AML-193 (cell line): ENCODE results near the gene CNOT2.
"Not testable (repeated sequence)": the region's sequence is repeated elsewhere in the genome, so short reads cannot be mapped to it uniquely, and the experiment has no call there.

Experiments used
- DNase-seq, 2 experiments: peaks; one replicate each; lab custom pipeline; 2025; lab: John Stamatoyannopoulos, UW

The CNOT2 gene

DNA sequence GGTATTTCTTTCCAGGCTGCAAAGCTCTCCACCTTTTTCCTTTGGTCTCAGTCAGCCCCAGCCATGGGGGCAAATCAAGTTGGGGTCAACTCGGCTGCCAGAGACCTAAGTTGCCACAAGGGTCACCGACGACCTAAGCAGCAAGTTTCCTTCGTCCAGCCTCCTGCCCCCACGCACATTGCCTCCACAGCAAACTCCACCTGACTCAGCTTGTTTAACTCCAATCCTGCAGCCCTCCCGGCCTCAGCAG, 122.1 kb downstream of the CNOT2 start:
- DNase-seq: no peak

DNA sequence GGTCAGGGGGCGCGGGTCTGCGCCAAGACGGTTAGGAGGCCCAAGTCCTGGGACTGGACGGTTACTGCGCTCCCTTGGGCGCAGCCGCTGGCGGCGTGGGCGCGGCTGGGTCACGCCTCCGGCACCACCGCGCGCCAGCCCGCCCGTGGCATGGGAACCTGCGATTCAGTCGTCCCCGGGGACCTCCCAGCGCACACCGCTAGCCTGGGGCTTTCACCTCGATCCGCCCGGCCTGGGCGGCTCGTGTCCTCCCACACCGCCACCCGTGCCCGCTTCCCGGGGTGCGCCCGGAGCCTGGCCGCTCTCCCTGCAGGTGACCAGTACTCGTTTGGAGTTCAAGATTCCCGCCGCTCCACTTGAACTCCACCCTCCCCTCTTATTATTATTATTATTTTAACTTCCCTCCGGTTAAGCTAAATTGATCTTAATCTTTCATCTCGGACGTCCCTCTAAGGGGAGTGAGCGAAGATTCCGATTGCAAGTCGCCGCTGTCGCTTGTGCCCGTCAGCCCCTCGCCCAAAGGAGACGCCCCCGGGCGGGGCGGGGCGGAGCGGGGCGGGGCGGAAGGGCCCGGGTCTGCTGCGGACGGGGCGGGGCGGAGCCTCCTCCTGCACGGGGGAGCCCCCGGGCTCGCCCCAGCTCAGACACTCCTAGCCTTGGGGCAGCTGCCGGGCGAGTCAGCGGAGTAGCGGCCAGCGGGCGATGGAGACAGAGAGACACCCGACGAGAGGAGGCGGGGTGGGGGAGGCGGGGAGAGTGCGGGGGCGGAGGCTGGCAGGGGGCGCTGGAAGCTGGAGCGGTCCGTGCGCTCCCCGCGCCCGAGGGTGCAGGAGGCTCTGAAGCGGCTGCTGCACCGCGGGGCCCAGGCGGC, 122.7 kb downstream of the CNOT2 start, which contains the start of gene KCNMB4:
Gene KCNMB4, plus strand, starts transcription at position 643 of the 871 bp plus-strand sequence. CDS start 445 bp downstream, outside the sequence.
- no peak for DNase-seq

DNA sequence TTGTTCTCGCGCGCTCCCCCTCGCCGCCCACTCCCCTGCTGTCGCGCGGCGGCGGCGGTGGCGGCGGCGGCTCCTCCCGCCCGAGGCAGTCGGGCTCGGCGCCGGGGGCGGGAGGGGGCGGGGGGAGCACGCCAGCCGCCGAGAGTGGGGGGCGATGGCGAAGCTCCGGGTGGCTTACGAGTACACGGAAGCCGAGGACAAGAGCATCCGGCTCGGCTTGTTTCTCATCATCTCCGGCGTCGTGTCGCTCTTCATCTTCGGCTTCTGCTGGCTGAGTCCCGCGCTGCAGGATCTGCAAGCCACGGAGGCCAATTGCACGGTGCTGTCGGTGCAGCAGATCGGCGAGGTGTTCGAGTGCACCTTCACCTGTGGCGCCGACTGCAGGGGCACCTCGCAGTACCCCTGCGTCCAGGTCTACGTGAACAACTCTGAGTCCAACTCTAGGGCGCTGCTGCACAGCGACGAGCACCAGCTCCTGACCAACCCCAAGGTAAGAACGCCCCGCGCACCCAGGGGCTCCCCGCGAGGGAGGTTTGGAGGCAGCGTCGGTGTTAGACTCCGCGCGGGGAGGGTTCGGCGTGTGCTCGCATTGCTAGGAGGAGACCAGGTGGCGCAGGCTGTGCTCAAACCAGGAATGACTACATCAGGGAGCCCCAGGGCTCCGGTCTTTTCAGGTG, 123.5 kb downstream of the CNOT2 start:
- DNase-seq: no peak

DNA sequence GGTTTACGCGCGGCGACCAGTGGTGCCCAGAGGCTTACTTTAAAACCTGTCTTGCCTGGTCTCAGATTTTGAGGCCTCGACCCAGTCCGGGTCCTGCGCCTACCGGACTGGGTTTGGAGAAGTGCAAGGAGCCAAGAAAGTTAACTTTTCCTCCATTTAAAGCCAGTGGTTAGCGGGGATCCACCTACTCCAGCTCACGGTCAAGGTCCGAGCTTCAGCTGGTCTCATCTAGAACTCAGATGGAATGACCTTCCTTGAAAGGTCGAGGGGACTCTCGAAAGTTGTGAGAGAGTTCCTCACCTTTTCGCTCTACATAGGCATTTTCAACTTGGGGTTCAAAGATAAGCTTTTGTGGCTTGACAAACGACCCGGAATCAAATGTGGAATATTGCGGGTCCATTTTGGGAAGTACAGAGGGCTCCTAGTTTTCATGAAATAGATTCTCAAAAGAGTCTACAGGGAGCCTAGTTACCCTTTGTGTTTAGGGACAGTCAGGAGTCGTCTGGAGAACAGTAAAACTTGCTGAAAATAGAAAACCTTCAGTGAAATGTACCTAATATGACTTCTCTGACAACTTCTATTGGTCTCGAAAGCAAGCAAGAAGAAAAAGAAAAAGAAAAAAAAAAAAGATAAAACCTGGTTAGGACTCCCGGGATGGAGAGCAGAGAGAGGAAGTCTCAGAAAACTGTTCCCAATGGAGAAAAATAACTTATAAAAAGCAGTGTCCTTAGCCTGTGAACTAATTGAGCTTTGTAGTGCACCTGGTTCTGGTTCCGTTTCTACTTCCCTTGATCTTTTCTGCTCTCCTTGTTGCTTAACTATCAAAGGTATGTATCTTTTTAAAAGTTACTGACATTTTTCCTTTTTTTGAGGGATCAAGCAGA, 124.3 kb downstream of the CNOT2 start:
- DNase-seq: no peak

DNA sequence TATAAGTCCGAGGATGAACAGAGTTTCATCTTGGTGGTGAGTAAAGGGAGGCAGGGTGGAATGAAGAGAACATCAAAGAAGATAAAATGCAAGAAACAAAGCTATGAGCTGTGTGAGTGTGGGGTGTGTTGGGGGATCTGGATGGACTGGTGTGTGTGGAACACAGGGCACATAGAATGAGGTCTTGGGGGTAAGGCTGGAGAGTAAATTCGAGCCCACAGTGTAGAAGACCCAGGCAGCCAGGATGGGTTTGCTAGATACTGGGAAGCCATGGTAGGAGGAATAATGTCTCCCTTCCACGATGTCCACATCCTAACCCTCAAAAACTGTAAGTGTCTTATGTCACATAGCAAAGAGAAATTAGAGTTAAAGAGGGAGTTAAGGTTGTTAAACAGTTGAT, 129.6 kb downstream of the CNOT2 start:
- DNase-seq: no peak

DNA sequence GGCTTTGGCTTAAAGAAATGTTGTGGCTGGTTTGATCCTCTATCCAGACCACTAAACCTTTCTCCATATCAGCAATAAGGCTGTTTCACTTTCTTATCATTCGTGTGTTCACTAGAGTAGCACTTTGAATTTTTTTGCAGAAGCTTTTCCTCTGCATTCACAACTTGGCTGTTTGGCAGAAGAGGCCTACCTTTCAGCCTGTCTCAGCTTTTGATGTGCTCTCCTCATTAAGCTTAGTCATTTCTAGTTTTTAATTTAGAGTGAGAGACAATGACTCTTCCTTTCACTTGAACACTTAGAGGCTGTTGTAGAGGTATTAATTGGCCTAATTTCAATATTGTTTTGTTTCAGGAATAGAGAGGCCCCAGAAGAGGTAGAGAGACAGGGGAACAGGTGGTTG, 136.6 kb downstream of the CNOT2 start:
- no peak for DNase-seq

DNA sequence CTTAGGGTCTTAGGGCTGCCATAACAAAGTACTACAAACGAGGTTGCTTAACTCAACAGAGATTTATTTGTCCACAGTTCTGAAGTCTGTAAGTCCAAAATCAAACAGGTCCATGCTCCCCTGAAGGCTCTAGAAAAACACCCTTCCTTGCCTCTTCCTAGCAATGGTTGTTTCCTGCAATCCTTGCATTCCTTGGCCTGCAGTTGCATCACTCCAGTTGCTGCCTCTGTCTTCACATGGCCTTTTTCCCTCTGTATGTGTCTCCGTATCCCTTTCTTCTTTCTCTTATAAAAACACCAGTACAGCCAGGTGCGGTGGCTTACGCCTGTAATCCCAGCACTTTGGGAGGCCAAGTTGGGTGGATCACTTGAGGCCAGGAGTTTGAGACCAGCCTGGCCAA, 140.3 kb downstream of the CNOT2 start:
- DNase-seq: no peak

DNA sequence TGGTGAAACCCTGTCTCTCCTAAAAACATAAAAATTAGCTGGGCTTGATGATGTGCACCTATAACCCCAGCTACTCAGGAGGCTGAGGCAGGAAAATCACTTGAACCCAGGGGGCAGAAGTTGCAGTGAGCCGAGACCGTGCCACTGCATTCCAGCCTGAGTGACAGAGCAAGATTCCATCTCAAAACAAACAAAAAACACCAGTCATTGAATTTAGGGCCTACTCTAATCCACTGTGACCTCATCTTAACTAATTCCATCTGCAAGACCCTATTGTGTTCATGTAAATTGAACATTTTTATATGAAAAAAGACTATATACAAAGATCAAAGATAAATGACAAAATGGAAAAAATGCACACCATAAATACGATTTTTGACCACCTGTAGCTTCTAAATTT, 140.7 kb downstream of the CNOT2 start:
- DNase-seq: no peak

DNA sequence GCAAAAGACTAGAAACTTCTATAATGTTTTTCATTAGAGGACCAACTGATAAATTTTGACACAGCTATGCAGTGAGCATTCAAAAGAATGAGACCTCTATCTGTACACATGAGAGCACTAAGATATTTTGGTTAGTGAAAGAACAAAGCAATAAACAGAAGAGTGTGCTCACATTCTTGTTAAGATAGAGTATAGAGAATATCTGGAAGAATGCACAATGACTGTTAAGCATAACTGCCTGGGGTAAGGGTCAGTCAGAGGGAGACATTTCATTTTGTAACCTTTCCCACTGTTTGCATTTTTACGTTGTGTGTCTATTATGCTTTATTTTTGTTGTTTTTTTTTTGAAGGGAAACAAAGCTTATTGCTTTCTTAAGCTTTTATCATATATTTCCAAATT, 143.5 kb downstream of the CNOT2 start:
- DNase-seq: no peak

DNA sequence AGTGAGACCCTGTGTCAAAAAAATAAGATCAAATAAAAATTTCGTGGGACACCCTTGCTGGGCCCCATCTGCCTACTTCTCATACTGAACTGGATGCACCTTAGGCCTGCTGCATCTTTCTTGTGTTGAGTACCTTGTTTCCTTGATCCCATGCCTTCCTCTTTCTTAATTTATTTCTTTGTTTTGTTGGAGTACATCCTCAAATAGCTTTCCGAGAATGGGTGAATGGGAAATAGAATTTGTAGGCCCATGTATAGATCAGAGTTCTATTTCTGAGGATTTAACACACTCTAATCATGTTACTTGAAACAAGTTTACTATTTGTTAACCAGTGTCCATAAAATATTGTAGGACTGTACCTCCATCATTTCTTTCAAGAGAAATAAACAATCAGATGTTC, 146.4 kb downstream of the CNOT2 start:
- no peak for DNase-seq

DNA sequence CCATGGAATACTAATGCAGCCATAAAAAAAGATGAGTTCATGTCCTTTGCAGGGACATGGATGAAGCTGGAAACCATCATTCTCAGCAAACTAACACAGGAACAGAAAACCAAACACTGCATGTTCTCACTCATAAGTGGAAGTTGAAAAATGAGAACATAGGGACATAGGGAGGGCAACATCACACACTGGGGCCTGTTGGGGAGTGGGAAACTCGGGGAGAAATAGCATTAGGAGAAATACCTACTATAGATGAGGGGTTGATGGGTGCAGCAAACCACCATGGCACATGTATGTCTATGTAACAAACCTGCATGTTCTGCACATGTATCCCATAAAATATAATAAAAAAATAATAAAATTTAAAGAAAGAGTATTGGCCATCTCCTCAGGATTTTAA, 149.4 kb downstream of the CNOT2 start:
- DNase-seq: not testable (repeated sequence)

DNA sequence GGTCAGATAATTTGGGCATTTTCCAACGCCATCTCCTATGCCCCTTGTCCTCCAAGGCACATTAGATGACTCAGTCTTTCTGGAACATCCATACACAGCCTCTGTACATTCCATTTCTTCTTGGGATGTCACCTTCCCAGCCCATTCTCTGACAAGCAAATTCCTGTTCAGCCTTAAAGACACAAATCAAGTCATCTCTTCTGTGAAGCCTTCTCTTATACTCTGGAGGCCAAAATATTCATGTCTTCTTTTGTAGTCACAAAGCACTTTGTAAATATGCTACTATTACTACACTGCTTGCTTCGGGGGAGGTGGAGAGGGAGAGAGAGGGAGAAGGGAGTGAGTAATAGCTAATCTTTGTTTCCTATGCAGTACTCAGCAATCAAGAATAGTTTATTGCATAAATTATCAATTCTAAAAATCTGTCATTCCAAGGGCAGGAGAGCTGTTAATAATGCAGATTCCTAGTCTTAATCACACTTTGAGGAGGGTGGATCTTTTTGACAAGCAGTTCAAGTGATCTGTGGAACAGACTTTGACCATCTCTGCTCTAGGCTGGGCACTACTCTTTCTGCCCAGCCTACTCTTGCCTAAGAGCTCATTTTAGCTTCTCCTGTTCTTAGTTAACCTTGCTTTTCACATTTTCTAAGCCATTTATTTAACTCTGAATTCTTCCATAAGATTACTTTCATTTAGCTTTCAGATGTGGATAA, 150.7 kb downstream of the CNOT2 start:
- no peak for DNase-seq

DNA sequence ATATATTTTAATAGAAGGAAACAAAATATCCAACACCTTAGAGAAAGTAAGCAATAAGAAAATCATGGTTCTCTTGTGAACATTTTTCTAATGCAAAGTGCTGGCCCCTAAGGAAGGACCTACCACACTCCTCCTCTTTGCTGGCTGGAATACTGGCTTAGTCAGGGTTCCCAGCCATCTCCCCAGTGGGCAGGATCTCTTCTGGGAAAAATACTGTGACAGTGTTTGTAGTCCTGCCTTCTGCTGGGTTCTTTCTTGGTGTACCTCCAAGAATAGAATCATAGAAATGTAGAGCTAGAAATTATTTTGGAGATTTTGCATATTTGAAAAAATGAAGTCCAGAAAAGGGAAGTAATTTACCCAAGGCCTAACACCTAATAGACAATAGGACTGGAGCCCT, 154.8 kb downstream of the CNOT2 start:
- no peak for DNase-seq

DNA sequence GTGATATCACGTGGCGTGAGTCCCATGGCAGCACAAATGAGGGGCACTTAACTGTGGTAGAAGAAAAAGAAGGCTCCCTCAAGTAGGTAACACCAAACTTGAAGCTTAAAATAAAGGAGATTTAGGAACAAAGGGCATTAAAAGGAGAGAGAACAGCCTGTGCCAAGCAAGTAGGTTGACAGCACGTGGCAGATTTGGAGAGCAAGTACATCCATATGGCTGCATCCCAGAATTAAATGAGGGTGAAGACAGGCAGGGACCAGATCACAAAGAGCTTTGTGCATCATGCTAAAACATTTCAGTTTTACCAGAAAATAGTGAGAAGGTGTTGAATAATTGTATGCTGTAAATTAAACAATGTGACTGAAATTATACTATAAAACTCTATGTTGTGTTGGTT, 155.6 kb downstream of the CNOT2 start:
- no peak for DNase-seq

DNA sequence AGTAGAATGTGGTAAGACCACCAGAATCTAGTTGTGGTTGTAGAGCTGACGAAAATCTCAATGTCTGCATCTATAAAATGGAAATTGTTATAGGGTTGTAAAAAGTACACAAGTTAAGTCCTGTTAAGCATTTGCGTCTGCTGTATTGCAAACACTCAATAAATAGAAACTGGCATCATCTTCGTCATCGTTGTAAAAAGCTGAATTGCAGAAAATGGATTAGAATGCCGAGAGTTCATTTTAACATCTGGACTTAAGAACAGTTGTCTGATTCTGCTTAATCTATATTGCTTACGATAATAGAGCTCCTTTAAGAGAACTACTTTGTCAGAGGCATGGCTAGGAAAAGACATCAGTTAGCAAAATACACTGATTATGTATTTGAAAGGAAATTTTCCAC, 156.1 kb downstream of the CNOT2 start:
- no peak for DNase-seq

DNA sequence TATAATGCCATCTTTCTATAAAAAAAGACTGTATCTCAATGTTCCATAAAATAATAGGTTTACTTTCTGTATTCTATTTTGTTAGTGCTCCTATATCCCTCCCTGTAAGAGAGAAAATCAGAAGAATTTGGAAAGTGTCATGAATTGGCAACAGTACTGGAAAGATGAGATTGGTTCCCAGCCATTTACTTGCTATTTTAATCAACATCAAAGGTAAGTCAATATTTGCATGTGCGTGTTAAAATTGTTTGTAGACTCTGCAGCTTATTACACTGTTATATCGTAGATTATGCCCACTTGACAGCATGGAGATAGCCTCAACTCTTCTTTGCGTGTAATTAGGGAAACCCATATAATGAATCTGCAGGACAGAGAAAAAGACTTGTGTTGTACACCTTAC, 156.9 kb downstream of the CNOT2 start:
- DNase-seq: no peak

DNA sequence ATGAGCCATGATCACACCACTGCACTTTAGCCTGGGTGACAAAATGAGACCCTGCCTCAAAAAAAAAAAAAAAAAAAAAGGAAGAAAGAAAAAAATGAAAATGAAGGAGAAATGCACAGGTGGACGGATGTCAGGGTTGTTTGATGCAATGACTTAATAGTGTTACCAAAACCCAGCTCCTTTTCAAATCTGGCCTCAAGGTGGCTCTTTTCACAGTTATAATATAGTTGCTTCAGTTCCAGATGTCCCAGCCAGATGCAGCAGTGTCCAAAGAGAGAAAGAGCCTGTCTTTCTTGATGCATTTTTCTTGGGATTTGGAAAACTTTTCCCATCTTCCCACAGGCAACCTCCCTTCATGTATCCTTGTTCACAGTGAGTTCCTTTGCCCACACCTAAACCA, 159.4 kb downstream of the CNOT2 start:
- DNase-seq: no peak

DNA sequence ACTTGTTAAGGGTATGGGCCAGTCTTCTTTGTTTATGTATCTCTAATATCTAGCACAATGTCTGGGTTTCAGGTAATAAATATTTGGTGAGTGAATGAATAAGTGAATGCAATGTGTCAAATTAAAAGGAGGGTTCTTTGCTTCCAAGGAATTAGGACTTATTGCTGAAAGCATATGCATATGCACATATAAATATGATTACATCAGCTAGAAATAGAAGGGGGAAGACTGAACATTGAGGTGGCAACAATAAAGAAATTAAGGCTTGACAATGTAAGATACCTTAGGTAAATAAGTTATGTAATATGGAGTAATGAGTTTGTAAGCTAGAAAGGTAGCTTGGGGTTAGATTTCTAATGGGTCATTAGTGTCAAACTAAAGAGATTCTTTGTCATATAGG, 160.6 kb downstream of the CNOT2 start:
- DNase-seq: no peak
